ENCODE measurements around the gene C1orf167.

The C1orf167 gene

GRCh38 chr1:11761988-11762406 is at the start of gene C1orf167:
TSS of gene C1orf167 (plus strand) at chr1:11762193. CDS start at chr1:11764401, 2,208 bp downstream.
- DNase-seq (ENCODE audit: low spot score): no peak
- no peak for FAIRE-seq

GRCh38 chr1:11712285-11712684 is 49.7 kb upstream of the C1orf167 start:
- FAIRE-seq (no peak), DNase-seq (ENCODE audit: low spot score) (no peak)

- DNase-seq (ENCODE audit: low spot score) (no peak), FAIRE-seq (no peak)
Observed at GRCh38 chr1:11713095-11713494, 48.9 kb upstream of the C1orf167 start.

GRCh38 chr1:11714831-11715575 is 47.0 kb upstream of the C1orf167 start:
- DNase-seq (ENCODE audit: low spot score) (no peak), FAIRE-seq (no peak)

- FAIRE-seq (no peak), DNase-seq (ENCODE audit: low spot score) (peak; percentile 33)
Observed at GRCh38 chr1:11719313-11720032, 42.5 kb upstream of the C1orf167 start.

- no peak for FAIRE-seq
Observed at GRCh38 chr1:11720033-11720376, 42.0 kb upstream of the C1orf167 start.

GRCh38 chr1:11720525-11720924 is 41.5 kb upstream of the C1orf167 start:
- no peak for FAIRE-seq

More at GRCh38 chr1:11720033-11720376, 42.0 kb upstream of the C1orf167 start:
- DNase-seq (ENCODE audit: low spot score): no peak

GRCh38 chr1:11721311-11721710 is 40.7 kb upstream of the C1orf167 start:
- FAIRE-seq (no peak), DNase-seq (ENCODE audit: low spot score) (no peak)

More at GRCh38 chr1:11720525-11720924, 41.5 kb upstream of the C1orf167 start:
- no peak for DNase-seq (ENCODE audit: low spot score)

GRCh38 chr1:11722538-11722937 is 39.5 kb upstream of the C1orf167 start:
- DNase-seq (ENCODE audit: low spot score): no peak
- FAIRE-seq: no peak

GRCh38 chr1:11725616-11726015 is 36.4 kb upstream of the C1orf167 start:
- DNase-seq (ENCODE audit: low spot score) (no peak), FAIRE-seq (no peak)

GRCh38 chr1:11727119-11727518 is 34.9 kb upstream of the C1orf167 start:
- DNase-seq (ENCODE audit: low spot score) (no peak), FAIRE-seq (no peak)

- no peak for FAIRE-seq
- DNase-seq (ENCODE audit: low spot score): peak; percentile 28
Observed at GRCh38 chr1:11728126-11728806, 33.7 kb upstream of the C1orf167 start.

- FAIRE-seq (no peak), DNase-seq (ENCODE audit: low spot score) (no peak)
Observed at GRCh38 chr1:11729155-11729497, 32.9 kb upstream of the C1orf167 start.

- peak; percentile 94 for FAIRE-seq
- DNase-seq (ENCODE audit: low spot score): peak; percentile 98
Observed at GRCh38 chr1:11729498-11730428, 32.2 kb upstream of the C1orf167 start.

- no peak for DNase-seq (ENCODE audit: low spot score)
- no peak for FAIRE-seq
Observed at GRCh38 chr1:11730429-11730891, 31.5 kb upstream of the C1orf167 start.

GRCh38 chr1:11731691-11732283 is 30.2 kb upstream of the C1orf167 start:
- no peak for DNase-seq (ENCODE audit: low spot score)
- no peak for FAIRE-seq

- FAIRE-seq (no peak), DNase-seq (ENCODE audit: low spot score) (no peak)
Observed at GRCh38 chr1:11733306-11733705, 28.7 kb upstream of the C1orf167 start.

- no peak for FAIRE-seq
- no peak for DNase-seq (ENCODE audit: low spot score)
Observed at GRCh38 chr1:11735531-11735853, 26.5 kb upstream of the C1orf167 start.

GRCh38 chr1:11735854-11736745 is 25.9 kb upstream of the C1orf167 start, which contains the start of gene AGTRAP:
TSS of gene AGTRAP (plus strand) at chr1:11736136. CDS start at chr1:11736209, 73 bp downstream.
- DNase-seq (ENCODE audit: low spot score) (peak; percentile 79), FAIRE-seq (no peak)

Data from RCC 7860 (cell line).